ENCODE data around the gene RILPL2. TPM values are rescaled to one million over a fixed set of nuclear protein-coding genes. Genes with fewer than 3 reads are reported as not detected.
A peak's percentile ranks its signal among the peaks of the same experiment; 100 is the strongest.

RILPL2 gene
- total and polyA plus RNA-seq, 12 donors, result 1.5 to 3.5 (median 2.1) TPM

DNA sequence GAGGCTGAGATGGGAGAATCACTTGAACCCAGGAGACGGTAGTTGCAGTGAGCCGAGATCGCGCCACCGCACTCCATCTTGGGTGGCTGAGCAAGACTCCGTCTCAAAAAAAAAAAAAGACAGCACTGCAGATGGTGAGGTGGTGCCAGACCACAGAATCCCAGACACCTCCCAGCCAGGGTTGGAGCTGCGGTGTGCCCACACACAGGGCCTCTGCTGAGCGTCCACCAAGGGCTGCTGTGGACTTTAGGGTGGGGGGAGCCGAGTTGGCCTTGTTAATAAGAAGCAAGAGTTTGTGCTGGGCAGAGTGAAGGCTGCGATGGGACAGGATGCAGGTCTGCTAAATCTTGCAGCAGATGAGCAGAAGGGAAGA lies 38.3 kb downstream of the RILPL2 start:
- peak in 2 of 8 donors; percentile 10 to 26 for ATAC-seq
- H3K27ac ChIP-seq, result peak overlapping the region in 8 of 10 donors; percentile 25 to 70 (median 62)
- H3K9me3 ChIP-seq, result no peaks in the 10 kb centered on the region
- 85 to 89% methylated on average over 10 of the region's 10 CpGs for WGBS, 2 donors
- TF ChIP-seq, protein P1, sequence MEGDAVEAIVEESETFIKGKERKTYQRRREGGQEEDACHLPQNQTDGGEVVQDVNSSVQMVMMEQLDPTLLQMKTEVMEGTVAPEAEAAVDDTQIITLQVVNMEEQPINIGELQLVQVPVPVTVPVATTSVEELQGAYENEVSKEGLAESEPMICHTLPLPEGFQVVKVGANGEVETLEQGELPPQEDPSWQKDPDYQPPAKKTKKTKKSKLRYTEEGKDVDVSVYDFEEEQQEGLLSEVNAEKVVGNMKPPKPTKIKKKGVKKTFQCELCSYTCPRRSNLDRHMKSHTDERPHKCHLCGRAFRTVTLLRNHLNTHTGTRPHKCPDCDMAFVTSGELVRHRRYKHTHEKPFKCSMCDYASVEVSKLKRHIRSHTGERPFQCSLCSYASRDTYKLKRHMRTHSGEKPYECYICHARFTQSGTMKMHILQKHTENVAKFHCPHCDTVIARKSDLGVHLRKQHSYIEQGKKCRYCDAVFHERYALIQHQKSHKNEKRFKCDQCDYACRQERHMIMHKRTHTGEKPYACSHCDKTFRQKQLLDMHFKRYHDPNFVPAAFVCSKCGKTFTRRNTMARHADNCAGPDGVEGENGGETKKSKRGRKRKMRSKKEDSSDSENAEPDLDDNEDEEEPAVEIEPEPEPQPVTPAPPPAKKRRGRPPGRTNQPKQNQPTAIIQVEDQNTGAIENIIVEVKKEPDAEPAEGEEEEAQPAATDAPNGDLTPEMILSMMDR (IDR thresholded peaks at IDR 0.05), result no peak
- peaks cover 0 to 96% (median 41%) of the 10 kb centered on the region in 9 donors for H3K36me3 ChIP-seq
- peaks cover 12 to 41% (median 20%) of the 10 kb centered on the region in 9 donors for H3K4me1 ChIP-seq
- intact Hi-C loops (cut with DNase I), result loop anchor here in 2 of 10 donors (10.0 kb wide), 2 partner anchors 67 to 127 kb away; no protein-coding TSS in a partner anchor
- H3K4me3 ChIP-seq, result no peak overlapping the region
- DNase-seq, result no peak
- no peaks in the 10 kb centered on the region for H3K27me3 ChIP-seq

GRCh38 chr12:123397400-123397799 lies 39.1 kb downstream of the RILPL2 start:
- peaks cover 0 to 96% (median 46%) of the 10 kb centered on the region in 9 donors for H3K36me3 ChIP-seq

DNA sequence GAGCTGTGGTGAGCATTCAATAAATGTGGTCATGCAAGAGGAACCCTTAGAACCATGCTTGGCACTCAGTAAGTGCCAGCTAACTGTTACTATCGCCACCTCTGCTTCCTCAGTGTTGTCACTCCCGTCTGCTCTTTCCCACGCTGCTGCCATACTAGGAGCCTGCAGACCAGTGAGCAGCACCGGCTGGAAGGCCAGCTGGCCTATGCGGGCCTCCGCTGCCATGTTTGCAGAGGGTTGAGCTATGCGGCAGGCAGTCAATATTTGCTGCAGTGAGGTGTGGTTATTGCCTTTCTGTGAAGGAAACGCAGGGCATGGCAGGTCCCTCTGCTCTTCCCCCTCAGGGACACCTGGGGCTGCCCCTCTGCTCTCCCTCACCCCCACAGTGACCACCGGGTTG lies 39.5 kb downstream of the RILPL2 start:
- Histone ChIP-seq H3K4me1 (peaks cover 12 to 39% (median 21%) of the 10 kb centered on the region in 9 donors), H3K27me3 (no peaks in the 10 kb centered on the region), H3K36me3 (peaks cover 0 to 96% (median 50%) of the 10 kb centered on the region in 9 donors), H3K27ac (peak overlapping the region in 1 of 10 donors; percentile 31), H3K4me3 (no peak overlapping the region), H3K9me3 (no peaks in the 10 kb centered on the region)
- DNase-seq (no peak), ATAC-seq (no peak)
- TF ChIP-seq, protein P1 (IDR thresholded peaks at IDR 0.05), result no peak
- intact Hi-C loops (cut with DNase I), result loop anchor here in 2 of 10 donors (10.0 kb wide), 2 partner anchors 68 to 128 kb away; no protein-coding TSS in a partner anchor
- 84 to 87% methylated on average over 9 of the region's 9 CpGs for WGBS, 2 donors

More at GRCh38 chr12:123397400-123397799, 39.1 kb downstream of the RILPL2 start:
- DNase-seq (no peak), ATAC-seq (no peak)
- H3K27ac ChIP-seq, result no peak overlapping the region
- intact Hi-C loops (cut with DNase I), result loop anchor here in 2 of 10 donors (10.0 kb wide), 2 partner anchors 67 to 127 kb away; no protein-coding TSS in a partner anchor
- H3K9me3 ChIP-seq, result no peaks in the 10 kb centered on the region
- TF ChIP-seq, protein P1 (IDR thresholded peaks at IDR 0.05), result no peak
- no peak overlapping the region for H3K4me3 ChIP-seq
- no peaks in the 10 kb centered on the region for H3K27me3 ChIP-seq
- 90 to 93% methylated on average over 6 of the region's 6 CpGs for WGBS, 2 donors
- H3K4me1 ChIP-seq, result peaks cover 12 to 39% (median 21%) of the 10 kb centered on the region in 9 donors

DNA sequence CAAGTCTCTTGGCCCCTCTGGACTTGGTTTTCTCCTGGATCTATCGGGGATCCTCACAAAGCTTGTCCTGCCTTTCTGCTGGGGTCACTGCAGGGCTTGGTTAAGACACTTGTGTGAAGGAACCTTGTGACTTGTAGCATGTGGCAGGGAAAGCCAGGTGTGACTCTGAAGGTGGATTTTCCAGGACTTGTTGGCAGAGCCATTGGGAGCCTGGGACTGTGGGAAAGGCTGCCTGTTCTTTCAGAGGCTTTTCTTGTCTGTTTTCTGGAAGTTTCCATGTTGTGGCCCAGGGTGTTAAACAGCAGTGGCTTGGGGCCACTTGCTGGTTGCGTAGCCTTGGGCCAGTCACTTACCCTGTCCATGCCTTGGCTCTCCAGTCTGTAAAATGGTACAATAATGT lies 39.9 kb downstream of the RILPL2 start:
- DNase-seq, result no peak
- 94 to 98% methylated on average over 2 of the region's 2 CpGs for WGBS, 2 donors
- TF ChIP-seq, protein P1 (IDR thresholded peaks at IDR 0.05), result no peak
- Histone ChIP-seq H3K27me3 (no peaks in the 10 kb centered on the region), H3K4me1 (peaks cover 12 to 43% (median 24%) of the 10 kb centered on the region in 9 donors), H3K4me3 (no peak overlapping the region), H3K9me3 (no peaks in the 10 kb centered on the region), H3K36me3 (peaks cover 0 to 96% (median 51%) of the 10 kb centered on the region in 9 donors), H3K27ac (no peak overlapping the region)
- intact Hi-C loops (cut with DNase I), result loop anchor here in 2 of 10 donors (10.0 kb wide), 2 partner anchors 68 to 128 kb away; no protein-coding TSS in a partner anchor
- ATAC-seq, result no peak
